PC-9 (cell line): ENCODE data around the gene ZKSCAN8.

Experiments used
- EZH2 ChIP-seq: fragments of 200-600 bp; sonication (generic); IDR thresholded peaks from 2 replicates; pipeline ENCODE4 v1.8.0; 2017; ENCODE audit warnings: antibody characterized with exemption, low read depth
- TF ChIP-seq, protein P1 (sequence below): fragments of 200-600 bp; sonication (generic); conservative IDR thresholded peaks from 2 replicates; pipeline ENCODE4 v1.6.1; 2017; ENCODE audit warnings: mixed run types, antibody characterized with exemption, mild to moderate bottlenecking, moderate library complexity

DNA sequence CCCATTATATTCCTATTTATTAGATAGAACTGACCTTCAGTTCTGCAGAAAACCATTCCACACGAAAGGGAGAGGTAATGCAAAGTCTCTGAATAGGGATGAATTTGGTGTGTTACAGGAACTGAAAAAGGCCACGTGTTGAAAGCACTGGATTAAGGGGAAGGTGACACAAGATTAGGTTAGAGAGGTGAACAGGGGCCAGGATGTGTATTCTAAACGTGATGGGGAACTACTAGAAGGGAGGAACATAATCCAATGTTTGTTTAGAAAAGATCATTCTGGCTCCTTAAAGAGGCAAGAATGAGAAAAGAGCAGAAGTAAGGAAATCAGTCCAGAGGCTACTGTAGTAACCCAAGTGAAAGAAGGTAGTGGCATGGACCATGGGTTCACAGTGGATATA lies 6.3 kb upstream of the ZKSCAN8 start:
- TF ChIP-seq, protein P1, sequence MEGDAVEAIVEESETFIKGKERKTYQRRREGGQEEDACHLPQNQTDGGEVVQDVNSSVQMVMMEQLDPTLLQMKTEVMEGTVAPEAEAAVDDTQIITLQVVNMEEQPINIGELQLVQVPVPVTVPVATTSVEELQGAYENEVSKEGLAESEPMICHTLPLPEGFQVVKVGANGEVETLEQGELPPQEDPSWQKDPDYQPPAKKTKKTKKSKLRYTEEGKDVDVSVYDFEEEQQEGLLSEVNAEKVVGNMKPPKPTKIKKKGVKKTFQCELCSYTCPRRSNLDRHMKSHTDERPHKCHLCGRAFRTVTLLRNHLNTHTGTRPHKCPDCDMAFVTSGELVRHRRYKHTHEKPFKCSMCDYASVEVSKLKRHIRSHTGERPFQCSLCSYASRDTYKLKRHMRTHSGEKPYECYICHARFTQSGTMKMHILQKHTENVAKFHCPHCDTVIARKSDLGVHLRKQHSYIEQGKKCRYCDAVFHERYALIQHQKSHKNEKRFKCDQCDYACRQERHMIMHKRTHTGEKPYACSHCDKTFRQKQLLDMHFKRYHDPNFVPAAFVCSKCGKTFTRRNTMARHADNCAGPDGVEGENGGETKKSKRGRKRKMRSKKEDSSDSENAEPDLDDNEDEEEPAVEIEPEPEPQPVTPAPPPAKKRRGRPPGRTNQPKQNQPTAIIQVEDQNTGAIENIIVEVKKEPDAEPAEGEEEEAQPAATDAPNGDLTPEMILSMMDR: no peak
- no peak for TF ChIP-seq EZH2
